Thyroid gland (tissue), 4 donors: ENCODE data around the gene HK3.

Experiments
- POLR2A ChIP-seq, 2 donors: fragments of 450-650 bp; IDR thresholded peaks; one replicate each; pipeline ENCODE4 v1.6.1; 2017; ENCODE audit warnings: antibody characterized with exemption in 2 of 2, mild to moderate bottlenecking in 2 of 2, moderate library complexity in 1 of 2
- TF ChIP-seq, protein P1 (sequence below), 6 experiments: fragments of 200-600 bp in 3 of 6; fragments of 450-650 bp in 3 of 6; sonication (generic) in 3 of 6; IDR thresholded peaks; one replicate each; pipeline ENCODE4 v1.5.1; 2016 to 2019; ENCODE audit warnings: antibody characterized with exemption in 6 of 6, mild to moderate bottlenecking in 2 of 6, inconsistent platforms in 1 of 6, moderate library complexity in 1 of 6

DNA sequence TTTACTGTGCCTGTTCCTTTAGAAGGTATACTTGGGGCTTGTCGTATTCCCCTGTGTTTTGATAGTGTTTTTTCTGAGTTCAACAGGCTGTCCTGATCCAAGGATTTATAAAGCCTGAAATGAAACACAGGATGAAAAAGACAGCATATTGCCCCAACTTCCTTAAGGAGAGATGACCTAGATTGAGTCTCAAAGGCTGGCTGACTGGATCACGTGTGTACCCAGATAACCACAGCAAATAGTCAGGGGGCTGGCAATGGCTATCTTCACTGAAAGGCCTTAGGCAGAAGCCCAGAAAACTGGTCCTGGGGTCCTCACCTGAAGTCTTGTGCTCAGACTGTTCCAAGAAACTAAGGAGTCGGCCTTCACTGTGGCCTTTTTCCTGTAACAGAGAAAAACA is 7.7 kb upstream of the HK3 start:
- TF ChIP-seq, protein P1, sequence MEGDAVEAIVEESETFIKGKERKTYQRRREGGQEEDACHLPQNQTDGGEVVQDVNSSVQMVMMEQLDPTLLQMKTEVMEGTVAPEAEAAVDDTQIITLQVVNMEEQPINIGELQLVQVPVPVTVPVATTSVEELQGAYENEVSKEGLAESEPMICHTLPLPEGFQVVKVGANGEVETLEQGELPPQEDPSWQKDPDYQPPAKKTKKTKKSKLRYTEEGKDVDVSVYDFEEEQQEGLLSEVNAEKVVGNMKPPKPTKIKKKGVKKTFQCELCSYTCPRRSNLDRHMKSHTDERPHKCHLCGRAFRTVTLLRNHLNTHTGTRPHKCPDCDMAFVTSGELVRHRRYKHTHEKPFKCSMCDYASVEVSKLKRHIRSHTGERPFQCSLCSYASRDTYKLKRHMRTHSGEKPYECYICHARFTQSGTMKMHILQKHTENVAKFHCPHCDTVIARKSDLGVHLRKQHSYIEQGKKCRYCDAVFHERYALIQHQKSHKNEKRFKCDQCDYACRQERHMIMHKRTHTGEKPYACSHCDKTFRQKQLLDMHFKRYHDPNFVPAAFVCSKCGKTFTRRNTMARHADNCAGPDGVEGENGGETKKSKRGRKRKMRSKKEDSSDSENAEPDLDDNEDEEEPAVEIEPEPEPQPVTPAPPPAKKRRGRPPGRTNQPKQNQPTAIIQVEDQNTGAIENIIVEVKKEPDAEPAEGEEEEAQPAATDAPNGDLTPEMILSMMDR (IDR thresholded peaks at IDR 0.05): no peak
- no peak for TF ChIP-seq POLR2A (IDR thresholded peaks at IDR 0.05)
